ENCODE results near the gene ZNF146. TPM values are rescaled to one million over a fixed set of nuclear protein-coding genes. Genes with fewer than 3 reads are reported as not detected.
A peak's percentile ranks its signal among the peaks of the same experiment; 100 is the strongest.

ZNF146 gene
- total and polyA plus RNA-seq, 2 of the 8 experiments (the other 6 are each of a cell fraction or from before 2014, with no cell fraction given): 27.0 to 161 TPM

GRCh38 chr19:36245210-36246005 lies 30.5 kb downstream of the ZNF146 start (continued):
- TF ChIP-seq CHD7 (IDR thresholded peaks at IDR 0.05; ENCODE audit: insufficient replicate concordance, low read length): no peak
- TF ChIP-seq EP300 (IDR thresholded peaks at IDR 0.05; ENCODE audit: borderline replicate concordance in 1 of 2, low read depth in 2 of 2, low read length in 2 of 2): no peak
- no peak for TF ChIP-seq JUN (IDR thresholded peaks at IDR 0.05; ENCODE audit: low read depth, low read length)
- TF ChIP-seq BACH1 (IDR thresholded peaks at IDR 0.05; ENCODE audit: low read length): no peak
- TF ChIP-seq HDAC2 (IDR thresholded peaks at IDR 0.05; ENCODE audit: borderline replicate concordance in 1 of 2, low read depth in 2 of 2, low read length in 2 of 2): peak in 1 of 2 experiments; percentile 34; a peak in 1 of 4 replicates
- no peak for TF ChIP-seq EZH2 (IDR thresholded peaks at IDR 0.05; ENCODE audit: low read depth, low read length, severe bottlenecking)
- no peak for TF ChIP-seq SUZ12 (IDR thresholded peaks at IDR 0.05; ENCODE audit: low read length)
- TF ChIP-seq EGR1 (IDR thresholded peaks at IDR 0.05; ENCODE audit: borderline replicate concordance, low read depth, low read length): no peak
- no peak for TF ChIP-seq CHD1 (IDR thresholded peaks at IDR 0.05; ENCODE audit: low read depth, low read length)
